ENCODE results near the gene RPH3AL.

The RPH3AL gene

DNA sequence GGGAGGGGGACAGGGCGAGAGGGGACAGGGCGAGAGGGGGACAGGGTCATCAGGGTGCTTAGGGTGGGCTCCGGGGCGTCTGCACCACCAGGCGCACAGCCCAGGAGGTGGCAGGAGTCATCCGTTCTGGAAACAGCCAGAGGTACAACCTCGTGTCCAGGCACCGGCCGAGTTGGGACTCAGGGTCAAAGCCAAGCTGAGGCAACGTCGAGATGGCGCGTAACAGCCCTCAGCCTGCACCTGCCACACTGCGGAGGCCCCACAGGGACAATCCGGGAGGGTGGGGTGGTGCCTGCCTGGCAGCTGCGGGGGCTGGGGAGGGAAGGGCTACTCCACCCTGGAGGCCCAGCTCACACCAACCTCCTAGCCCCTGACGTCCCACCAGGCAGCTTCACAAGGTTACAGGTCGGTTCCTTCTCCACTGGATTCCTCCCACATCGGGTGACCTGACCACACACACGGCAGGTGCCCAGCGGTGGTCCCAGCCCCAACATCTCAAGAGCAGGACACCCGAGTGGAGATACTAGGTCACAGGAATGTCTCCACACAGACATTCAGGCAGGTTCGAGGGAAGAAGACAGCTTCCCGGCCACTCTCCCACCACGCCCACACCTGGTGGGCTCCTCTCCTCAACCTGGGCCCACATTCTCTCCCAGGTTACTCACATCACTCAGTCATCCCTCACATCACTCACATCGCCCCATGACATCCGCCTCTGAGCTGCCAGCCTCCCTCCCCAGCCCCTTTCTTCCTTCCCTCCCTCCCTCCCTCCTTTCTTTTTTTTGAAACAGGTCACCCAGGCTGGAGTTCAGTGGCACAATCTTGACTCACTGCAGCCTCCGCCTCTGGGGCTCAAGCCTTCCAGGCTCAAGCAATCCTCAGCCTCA, 47.3 kb downstream of the RPH3AL start:
- no peak overlapping the region for H3K4me3 ChIP-seq (ENCODE audit: low read depth, low read length)
- TF ChIP-seq, protein P1, sequence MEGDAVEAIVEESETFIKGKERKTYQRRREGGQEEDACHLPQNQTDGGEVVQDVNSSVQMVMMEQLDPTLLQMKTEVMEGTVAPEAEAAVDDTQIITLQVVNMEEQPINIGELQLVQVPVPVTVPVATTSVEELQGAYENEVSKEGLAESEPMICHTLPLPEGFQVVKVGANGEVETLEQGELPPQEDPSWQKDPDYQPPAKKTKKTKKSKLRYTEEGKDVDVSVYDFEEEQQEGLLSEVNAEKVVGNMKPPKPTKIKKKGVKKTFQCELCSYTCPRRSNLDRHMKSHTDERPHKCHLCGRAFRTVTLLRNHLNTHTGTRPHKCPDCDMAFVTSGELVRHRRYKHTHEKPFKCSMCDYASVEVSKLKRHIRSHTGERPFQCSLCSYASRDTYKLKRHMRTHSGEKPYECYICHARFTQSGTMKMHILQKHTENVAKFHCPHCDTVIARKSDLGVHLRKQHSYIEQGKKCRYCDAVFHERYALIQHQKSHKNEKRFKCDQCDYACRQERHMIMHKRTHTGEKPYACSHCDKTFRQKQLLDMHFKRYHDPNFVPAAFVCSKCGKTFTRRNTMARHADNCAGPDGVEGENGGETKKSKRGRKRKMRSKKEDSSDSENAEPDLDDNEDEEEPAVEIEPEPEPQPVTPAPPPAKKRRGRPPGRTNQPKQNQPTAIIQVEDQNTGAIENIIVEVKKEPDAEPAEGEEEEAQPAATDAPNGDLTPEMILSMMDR (IDR thresholded peaks at IDR 0.05; ENCODE audit: low read depth, low read length) = no peak
- in situ Hi-C loops (cut with HindIII; ENCODE audit: low sequenced_read_pairs) = no loop called here
- DNase-seq (ENCODE audit: low read depth, low spot score) = no peak

DNA sequence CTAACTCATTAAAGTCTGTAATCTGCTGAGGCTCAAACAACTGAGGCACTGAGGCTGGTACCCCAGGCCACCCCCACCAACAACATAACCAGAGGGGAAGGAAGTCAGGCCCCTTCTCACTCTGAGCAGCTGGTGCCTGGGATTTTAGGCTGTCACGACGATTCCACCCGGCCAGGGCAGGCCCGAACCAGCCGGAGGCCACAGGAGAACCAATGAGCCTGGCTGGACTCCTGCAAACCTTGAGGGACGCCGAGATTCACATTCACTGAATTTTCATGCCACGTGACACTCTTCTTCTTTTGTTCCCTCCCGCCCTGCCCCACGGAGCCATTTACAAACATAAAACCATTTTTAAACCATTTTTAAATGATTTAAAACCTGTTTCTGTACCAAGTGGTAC, 48.1 kb downstream of the RPH3AL start:
- in situ Hi-C loops (cut with HindIII; ENCODE audit: low sequenced_read_pairs) = no loop called here
- TF ChIP-seq, protein P1 (IDR thresholded peaks at IDR 0.05; ENCODE audit: low read depth, low read length) = no peak
- no peak overlapping the region for H3K4me3 ChIP-seq (ENCODE audit: low read depth, low read length)
- no peak for DNase-seq (ENCODE audit: low read depth, low spot score)

DNA sequence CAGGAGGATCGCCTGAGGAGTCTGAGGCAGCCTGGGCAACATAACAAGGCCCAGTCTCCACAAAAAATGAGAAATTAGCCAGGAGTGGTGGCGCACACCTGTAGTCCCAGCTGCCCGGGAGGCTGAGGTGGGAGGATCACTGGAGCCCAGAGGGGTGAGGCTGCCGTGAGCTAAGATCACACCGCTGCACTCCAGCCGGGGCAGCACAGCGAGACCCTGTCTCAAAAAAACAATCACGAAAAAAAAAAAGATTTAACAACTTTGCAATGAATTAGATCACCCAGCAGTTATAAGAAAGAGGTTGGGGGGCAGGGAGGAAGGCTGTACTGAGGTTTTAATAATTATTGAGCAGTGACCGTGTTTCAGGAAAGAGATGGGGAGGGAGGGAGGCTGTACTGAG, 49.4 kb downstream of the RPH3AL start:
- no peak for DNase-seq (ENCODE audit: low read depth, low spot score)
- TF ChIP-seq, protein P1 (IDR thresholded peaks at IDR 0.05; ENCODE audit: low read depth, low read length) = no peak
- in situ Hi-C loops (cut with HindIII; ENCODE audit: low sequenced_read_pairs) = no loop called here

DNA sequence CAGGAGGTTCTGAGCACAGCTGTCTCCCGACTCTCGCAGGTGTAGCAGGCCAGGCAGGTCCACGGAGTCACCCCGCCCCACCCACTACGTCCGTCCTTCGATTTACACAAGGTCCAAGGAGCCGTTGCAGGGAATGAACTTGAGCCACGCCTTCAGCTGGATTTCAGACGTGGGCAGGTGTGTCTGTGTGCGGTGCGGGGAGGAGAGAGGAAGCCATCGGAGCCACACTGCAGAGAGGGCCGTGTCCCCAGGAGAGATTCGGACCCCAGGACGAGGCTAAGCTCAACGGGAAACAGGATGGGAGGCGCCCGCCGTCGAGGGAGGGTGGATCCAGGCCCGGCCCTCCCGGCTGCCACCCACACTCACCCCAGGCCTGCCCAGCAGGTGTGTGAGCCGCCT, 50.3 kb downstream of the RPH3AL start:
- no peak for DNase-seq (ENCODE audit: low read depth, low spot score)
- TF ChIP-seq, protein P1 (IDR thresholded peaks at IDR 0.05; ENCODE audit: low read depth, low read length) = no peak
- in situ Hi-C loops (cut with HindIII; ENCODE audit: low sequenced_read_pairs) = no loop called here

More for the DNA sequence above, 49.4 kb downstream of the RPH3AL start:
- no peak overlapping the region for H3K4me3 ChIP-seq (ENCODE audit: low read depth, low read length)

DNA sequence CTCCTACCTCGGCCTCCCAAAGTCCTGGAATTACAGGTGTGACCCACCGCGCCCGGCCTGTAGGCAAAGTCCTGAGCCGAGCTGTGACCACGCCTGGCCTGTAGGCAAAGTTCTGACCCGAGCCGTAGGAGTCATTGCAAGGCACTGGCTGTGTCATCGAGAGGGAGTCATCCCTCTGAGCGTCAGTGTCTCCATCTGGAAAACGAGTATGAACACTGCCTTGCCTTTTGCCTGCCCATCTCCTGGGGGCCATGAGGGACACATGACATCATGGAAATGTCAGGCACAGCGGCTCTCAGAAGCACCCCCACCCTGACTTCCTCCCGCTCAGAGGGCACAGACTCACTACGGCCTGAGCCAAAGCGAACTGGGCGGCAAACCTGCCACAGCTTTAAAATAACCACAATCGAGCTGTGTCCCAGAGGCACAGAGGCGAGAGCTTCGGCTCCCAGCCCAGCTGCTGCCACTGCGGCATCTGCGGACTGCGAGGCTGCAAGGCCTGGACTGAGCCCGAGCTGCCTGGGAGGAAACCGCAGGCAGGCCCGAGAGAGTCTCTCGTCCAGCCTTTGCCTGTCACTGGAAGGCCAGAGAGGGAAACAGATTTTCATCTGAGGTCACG, 50.8 kb downstream of the RPH3AL start:
- TF ChIP-seq, protein P1 (IDR thresholded peaks at IDR 0.05; ENCODE audit: low read depth, low read length) = no peak
- no peak overlapping the region for H3K4me3 ChIP-seq (ENCODE audit: low read depth, low read length)
- in situ Hi-C loops (cut with HindIII; ENCODE audit: low sequenced_read_pairs) = no loop called here
- DNase-seq (ENCODE audit: low read depth, low spot score) = no peak

More for the DNA sequence above, 50.3 kb downstream of the RPH3AL start:
- no peak overlapping the region for H3K4me3 ChIP-seq (ENCODE audit: low read depth, low read length)

DNA sequence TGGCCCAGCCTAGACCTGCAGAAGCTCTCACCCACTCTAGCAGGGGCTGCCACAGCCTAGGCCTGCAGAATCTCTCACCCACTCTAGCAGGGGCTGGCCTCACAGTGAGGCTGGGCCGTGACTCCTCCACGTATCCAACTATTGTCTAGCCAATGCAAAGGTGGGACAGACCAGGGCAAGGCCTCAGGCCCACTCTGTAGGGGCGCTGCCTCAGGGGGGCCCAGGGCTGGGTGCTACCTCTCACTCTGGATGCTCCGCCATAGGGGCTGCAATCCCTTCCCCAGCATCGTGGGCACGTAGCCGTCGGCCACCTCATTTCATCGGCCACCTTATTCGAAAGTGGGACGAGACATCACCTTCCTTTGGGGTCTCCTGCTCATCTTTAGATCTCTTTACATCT, 51.7 kb downstream of the RPH3AL start:
- in situ Hi-C loops (cut with HindIII; ENCODE audit: low sequenced_read_pairs) = no loop called here
- TF ChIP-seq, protein P1 (IDR thresholded peaks at IDR 0.05; ENCODE audit: low read depth, low read length) = no peak
- DNase-seq (ENCODE audit: low read depth, low spot score) = no peak
- no peak overlapping the region for H3K4me3 ChIP-seq (ENCODE audit: low read depth, low read length)

Measured in astrocyte of the spinal cord (primary cell).